GM19452 (cell line): ENCODE data around the gene COL27A1.

Experiments
- ATAC-seq: cut with Tn5 transposase; IDR thresholded peaks from one replicate; pipeline ENCODE4 v1.9.1; 2021; ENCODE audit not compliant: unreplicated experiment

COL27A1 gene

DNA sequence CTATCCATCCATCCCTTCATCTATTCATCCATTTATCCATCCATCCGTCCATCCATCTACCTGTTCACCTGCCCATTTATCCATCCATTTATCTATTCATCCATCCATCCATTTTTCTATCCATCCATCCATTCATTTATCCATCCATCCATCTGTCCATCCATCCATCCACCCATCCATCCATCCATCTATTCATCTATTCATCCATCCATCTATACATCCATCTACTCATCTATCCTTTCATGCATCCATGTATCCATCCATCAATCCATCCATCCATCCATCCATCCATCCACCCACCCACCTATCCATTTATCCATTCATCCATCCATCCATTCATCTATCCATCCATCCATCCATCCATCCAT, 10.8 kb downstream of the COL27A1 start:
- no peak for ATAC-seq

DNA sequence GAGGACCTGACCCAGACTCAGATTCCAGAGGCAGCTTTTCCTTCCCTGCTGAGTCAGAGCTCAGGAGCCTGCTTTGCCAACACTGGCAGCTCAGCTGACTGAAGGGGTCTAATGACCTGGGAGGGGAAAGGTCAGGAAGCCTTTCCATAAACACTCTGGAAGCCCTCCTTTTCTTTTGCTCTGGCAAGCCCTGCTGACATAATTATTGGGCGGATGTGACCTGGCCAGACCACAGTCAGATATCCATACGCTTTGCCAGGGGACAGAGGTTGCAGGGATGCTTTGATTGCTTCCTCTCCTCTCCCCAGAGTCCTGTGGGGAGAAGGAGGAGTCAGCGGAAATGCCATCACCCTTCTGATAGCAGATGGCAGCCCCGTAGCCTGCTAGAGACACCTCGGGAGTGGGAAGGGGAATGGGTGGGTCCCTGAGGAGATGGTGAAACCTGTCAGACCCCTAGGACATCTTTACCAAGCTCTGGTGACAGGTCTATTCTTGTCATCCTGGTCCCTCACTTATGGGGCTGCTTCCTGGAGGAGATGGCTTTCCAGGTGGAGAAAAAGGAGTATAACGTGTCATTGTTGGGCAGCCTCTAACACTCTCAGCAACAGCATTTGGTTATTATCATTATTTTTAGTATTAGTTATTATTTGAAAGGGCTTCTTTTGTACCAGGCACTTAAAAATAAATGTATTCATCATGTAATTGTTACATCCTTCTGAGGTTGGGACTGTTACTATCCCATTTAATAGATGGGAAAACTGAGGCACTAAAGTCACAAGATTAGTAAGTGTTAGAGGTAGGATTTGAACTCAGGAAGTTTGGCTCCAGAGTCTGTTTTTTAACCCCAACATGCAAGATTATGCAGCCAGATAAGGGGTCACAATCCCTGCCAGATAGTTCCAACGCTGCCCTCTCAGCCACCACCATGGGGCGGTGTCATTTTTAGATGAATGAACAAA, 11.6 kb downstream of the COL27A1 start:
- ATAC-seq = no peak

DNA sequence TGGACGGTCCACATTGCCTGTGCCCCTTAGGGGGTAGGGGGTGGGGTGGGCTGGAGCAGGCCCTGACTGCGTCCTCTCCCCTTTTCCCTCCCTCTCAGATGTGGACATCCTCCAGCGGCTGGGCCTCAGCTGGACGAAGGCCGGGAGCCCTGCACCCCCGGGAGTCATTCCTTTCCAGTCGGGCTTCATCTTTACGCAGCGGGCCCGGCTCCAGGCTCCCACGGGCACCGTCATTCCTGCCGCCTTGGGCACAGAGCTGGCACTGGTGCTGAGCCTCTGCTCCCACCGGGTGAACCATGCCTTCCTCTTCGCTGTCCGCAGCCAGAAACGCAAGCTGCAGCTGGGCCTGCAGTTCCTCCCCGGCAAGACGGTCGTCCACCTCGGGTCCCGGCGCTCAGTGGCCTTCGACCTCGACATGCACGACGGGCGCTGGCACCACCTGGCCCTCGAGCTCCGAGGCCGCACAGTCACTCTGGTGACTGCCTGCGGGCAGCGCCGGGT, 12.3 kb downstream of the COL27A1 start:
- no peak for ATAC-seq

DNA sequence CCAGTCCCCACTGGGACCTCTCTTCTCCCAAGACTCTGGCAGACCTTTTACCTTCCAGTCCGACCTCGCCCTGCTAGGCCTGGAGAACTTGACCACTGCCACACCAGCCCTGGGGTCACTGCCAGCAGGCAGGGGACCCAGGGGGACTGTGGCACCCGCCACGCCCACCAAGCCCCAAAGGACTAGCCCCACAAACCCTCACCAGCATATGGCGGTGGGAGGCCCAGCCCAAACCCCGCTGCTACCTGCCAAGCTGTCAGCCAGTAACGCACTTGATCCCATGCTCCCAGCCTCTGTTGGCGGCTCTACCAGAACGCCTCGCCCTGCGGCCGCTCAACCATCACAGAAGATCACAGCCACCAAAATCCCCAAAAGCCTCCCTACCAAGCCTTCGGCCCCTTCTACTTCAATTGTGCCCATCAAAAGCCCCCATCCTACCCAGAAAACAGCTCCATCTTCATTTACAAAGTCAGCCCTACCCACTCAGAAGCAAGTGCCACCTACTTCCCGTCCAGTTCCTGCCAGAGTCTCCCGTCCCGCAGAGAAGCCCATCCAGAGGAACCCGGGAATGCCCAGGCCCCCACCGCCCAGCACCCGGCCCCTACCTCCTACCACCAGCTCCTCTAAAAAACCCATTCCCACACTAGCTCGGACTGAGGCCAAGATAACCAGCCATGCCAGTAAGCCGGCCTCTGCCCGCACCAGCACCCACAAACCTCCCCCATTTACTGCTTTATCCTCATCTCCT, 13.1 kb downstream of the COL27A1 start:
- ATAC-seq = no peak

DNA sequence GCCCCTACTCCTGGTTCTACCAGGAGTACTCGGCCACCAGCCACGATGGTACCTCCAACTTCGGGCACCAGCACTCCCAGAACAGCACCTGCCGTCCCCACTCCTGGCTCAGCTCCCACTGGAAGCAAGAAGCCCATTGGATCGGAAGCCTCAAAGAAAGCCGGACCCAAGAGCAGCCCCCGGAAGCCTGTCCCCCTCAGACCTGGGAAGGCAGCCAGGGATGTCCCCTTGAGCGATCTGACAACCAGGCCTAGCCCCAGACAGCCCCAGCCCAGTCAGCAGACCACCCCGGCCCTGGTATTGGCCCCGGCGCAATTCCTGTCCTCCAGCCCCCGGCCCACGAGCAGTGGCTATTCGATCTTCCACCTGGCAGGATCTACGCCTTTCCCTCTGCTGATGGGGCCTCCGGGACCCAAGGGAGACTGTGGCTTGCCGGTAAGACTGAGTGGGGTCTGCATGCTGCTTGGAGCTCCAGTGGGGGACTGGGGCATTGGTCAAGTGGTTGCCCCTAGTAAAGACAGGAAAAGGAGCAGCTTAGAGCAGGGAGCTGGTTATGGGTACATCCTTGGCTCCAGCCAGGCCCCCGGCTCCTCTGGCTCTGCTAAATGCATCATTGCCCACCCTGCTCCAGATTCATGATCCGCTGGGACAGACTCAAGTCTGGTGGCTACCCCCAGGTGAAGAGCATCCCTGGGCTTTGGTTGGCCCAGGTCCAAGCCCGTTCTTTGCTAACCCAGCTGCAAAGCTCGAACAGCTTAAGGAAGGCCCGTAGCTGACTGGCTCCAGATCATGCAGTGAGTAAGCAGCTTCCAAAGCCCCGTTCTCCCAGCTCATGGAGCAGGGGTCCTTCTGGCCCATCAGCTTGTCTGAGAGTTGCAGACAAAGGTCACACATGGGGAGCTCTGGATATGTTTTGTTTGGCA, 14.0 kb downstream of the COL27A1 start:
- ATAC-seq = no peak

DNA sequence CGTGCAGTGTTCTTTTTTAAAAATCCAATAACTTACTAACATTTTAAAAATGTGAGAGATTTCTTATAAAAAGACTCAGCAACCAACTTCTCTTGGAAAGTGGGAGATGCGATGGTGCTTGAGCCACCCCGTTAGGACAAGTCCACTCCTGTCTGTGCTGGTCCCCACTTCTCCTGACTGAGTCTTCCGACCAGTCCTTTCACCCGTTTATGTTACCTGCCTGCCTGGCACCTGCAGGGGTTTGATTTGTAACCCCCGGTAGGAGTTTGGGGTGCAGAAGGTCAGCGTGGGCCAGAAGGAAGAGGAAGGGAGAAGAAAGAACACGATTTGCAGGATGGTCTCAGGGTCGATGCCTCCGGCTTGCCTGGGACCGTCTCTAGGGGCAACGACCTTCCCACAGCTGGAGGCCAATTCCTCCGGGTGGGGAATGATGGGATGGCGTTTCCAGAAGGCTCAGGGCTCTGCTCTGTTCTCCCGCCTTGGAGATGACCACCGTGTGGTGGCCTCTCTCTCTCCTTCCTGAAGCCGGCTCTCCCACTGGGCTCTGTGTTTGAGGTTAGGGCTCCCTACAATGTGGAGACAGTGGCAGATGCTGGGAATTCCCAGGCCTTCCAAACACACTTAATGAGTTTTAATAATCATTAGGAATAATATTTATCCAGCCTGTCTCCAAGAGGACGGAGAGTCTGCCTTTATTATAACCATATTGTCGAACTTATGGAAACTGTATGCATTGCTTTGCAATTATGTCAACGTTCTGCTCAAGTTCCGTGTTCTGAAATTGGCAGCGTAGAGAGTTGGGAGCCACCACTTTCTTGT, 14.8 kb downstream of the COL27A1 start:
- no peak for ATAC-seq

DNA sequence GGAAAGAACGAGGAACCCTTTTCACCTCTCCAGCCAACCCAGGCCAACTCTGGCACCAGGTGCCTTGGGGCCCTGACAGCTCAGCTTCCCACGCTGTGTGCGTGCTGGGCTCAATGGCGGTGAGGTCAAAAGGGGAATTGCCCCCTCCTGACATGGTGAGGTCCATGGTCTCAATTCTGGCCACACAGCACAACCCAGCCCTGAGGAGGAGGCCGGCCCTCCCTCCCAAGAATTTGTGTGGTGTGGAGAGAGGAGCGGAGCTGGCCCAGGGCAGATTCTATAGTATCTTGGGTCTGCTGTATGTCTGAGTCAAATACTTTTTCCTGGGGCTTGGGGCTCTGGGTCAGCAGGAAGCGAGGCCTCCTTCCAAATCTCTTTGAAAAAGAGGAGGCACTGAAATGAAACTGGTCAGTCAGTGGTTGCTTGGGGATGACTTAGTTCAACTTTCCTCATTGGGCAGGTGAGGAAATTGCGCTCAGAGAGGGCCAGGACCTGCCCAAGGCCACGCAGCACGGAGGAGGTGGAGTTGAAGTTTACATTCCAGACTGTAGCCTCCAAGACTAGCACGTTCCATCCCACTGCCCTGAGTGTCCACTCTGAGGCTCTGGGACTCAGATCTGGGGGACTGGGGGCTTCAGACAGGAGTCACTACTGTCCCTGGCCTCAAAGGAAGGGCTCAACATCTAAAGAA, 15.6 kb downstream of the COL27A1 start:
- ATAC-seq = no peak

DNA sequence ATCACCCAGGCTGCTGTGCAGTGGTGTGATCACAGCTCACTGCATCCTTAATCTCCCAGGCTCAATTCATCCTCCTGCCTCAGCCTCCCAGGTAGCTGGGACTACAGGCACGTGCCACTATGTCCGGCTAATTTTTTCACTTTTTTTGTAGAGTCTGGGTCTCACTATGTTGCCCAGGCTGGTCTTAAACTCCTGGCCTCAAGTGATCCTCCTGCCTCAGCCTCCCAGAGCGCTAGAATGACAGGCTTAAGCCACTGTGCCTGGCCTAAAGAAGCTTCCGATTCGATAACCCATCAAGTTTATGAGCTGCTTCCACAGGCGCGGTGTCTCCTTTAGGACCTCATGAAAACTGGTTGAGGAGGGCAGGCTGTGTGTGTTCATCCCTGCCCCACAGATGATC, 16.2 kb downstream of the COL27A1 start:
- no peak for ATAC-seq

DNA sequence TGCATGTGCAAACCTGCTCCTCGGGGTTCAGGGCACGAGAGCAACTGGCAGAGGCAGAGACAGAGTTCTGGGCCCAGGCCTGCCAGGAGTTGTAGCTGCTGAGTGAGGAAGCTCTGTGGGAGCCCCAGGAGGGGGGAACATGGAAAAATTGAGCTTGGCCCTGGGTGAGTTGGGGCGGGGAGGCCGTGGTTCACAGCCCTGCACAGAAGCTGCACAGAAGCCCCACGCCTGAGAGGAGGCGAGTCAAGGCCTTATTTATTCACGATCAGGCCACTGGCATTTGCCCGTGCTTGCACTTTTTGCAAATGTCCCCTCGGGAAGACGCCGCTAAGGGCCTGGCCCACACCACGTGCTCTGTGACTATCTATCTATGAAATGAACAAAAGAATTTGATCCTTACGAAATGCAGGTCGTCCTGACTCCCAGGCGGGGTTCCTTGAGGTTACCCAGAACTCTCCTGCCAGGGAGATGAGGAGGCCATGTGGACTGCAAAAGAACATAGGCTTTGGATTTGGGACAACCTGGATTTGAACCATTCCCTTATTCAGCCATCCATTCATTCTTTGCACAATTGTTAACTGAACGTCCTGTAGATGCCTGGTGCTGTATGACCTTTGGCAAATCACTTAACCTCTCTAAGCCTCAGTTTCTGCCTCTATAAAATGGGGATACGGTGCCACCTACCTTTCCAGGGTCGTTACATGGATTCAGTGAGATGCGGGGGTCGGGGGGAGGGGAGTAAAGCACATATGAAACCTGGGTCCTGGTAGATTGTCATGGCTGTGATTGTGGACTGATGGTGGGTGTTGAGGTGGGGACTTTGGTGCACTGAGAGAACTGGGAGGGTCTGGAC, 17.9 kb downstream of the COL27A1 start:
- no peak for ATAC-seq

DNA sequence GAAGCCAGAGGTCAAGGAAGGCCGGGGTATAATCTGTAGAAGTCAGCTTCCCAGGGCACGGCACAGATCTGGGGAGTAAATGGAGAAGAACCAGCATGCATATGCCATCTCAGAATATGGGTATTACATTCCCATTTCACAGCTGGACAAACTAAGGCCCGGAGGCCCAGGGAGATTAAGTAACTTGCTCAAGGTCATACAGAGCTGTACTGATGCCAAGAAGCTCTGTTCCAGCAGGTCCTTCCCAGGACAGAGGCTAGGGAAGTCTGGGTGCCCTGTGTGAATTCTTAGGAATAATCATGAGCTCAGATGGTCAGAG, 19.2 kb downstream of the COL27A1 start:
- ATAC-seq = no peak

DNA sequence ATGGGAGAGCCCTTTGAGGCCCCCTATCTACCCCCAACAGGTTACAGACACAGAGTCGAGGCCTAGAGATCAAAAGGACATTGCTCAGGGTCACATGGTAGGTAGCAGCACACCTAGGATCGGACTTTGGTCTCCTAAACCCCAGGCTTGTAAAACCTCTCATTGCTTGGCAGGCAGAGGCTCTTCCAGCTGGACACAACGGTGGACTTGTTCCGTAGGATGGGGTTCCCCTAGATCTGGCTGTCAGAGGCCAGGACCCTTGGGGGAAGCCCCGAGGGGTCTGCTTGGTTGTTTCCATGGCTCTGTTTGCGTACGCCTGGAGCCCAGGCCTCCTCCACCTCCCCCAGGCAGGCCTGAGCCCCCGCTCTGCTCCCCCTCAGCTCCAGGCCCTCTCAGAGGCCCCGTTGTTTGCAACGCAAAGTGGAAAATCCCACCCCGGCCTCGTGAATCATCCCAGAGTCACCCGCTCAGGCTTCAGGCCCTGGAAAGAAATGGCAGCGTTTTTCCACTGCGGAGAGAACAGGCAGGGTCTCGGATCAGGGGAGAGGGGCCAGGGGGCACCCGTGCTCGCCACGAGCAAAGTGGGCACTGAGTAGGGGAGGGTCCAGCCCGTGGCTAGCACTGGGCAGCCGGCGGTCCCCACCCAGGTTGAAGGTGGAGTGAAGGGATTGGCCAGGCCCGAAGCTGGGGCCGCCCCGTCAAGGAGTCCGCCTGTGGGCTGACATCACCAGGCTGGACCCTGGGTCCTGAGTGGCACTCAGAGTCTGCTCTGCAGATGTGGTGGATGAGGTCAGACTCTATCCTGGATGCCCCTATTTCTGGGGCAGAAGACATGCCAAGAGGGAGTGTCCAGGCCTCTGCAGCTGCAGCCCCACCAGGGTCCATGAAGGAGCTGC, 19.8 kb downstream of the COL27A1 start:
- no peak for ATAC-seq

DNA sequence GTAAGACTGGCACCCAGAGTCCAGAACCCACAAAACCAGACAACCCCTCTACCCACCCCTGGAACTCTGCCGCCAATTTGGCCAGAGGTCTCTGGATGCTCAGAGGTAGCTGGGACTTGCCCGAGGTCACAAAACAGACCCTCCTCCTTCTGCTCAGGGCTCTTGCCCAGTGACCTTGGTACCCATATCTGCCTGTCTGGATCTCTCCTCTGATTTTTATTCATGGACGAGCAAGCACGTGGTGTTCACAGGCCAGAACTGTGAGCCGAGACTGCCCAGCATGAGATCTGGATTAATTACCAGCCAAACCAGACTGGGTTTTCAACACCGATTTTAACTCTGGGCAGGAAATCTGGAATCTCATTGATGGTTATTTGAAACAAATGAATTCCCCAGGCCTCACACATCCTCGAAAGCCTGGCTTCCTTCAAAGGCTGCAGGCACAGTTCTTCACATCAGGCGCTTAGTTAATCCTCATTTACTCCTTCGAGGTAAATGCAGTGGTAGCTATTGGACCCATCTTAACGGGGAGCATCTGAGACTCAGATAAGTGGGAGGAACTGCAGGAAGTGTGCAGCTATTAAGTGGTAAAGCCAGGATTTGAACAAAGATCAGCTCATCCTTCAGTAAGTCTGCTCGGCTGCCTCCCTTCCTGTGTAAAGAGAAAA, 21.4 kb downstream of the COL27A1 start:
- no peak for ATAC-seq

DNA sequence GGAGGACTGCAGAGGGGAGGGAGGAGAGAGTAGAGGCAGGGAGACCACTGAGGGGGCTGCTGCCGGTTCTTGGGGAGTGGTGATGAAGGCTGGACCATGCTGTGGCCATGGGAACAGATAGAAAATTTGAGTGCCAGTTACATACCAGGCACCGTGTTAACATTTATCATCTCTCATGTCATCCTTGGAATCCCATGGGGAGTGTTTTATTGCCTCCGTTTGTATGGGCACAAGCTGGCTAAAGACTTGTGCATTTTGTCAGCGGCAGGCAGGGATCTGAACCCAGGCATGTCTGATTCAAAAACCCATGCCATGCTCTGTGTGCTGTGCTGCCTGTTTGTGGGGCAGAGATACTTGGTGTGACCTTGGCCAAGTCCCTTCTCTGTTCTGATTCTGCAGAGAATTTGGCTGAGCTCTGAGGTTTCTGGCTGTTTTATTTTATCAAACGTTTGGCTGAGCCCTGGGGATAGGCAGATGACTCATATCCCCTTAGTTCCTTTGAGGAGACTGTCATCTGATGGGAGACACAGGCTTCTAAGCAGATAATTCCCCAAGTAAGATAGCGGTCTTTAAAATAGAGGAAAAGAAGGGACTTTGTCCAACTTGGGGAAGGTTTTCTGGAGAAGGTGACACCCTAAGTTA, 22.2 kb downstream of the COL27A1 start:
- no peak for ATAC-seq

DNA sequence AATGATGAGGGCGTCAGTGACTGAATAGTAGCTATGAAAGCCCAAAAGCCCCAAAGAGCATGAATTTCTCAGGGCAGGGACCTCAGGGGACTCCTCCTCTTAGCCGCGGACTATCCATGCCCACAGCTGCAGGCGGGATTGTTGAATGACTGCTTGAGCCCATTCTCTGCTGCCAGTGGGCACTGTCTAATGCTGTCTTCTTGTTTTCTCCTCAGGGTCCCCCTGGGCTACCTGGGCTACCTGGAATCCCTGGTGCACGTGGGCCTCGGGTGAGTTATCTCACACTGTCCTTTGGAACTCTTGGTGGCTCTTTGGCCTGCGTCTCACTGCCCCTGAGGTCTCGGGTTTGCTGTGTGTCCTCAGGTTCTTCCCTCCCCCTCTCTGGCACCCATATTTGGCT, 22.7 kb downstream of the COL27A1 start:
- no peak for ATAC-seq

DNA sequence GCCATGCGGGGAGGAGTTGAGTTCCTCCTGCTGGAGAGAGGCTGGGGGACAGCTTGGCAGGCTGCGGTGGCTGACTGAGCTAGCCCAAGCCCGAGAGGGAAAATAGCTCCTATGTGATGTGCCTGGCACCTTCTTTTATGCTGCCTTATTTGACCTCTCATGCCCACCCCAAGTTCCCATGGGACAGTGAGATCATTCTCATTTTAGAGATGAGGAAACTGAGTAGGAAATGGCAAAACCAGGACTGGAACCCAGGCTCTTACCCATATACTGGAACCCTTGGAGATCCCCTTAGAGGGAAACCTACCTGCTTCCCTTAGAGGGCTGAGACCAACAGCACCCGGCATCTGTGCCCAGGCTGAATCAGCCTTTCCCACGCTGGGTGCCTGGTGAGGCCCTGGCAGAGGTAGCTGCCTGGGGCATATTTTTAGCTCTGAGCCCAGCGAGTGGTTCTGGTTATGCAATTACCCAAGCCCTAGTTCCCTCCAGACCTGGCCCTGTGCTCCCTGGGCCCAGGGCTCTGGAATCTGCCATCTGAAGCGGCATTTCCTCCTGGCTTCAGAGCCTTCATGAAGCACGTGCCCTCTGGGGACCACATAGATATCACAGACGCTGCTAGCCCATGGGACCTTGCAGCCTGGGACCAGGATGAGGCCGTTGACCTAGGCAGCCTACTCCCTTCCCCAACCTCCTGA, 23.6 kb downstream of the COL27A1 start:
- ATAC-seq = no peak

DNA sequence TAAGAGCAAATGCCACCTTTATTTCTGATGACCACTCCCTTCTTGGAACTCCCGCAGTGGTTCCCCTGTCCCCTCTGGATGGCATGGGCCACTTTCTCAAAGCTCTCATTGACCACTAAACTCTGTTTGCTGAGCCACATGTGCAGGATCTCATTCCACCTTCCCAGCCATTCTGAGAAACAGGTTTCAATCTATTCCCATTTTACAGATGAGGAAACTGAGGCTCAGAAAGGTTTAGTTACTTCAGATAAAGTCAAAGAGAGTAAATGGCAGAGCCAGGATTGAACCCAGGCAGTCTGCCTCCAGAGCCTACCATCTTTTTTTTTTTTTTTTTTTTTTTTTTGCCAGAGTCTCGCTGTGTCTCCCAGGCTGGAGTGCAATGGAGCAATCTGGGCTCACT, 24.2 kb downstream of the COL27A1 start:
- no peak for ATAC-seq
